Stimulated activated CD4-positive, alpha-beta T cell treated with anti-CD3 and anti-CD28 coated beads, Interleukin-15, amount 100 ng/mL, for 48 hours (primary cell): ENCODE results near the gene LONP2.
"Not testable (repeated sequence)": the region's sequence is repeated elsewhere in the genome, so short reads cannot be mapped to it uniquely, and the experiment has no call there.

Experiments
- DNase-seq, 2 donors: peaks; one replicate each; pipeline ENCODE4 v3.0.0-alpha.2; 2020; ENCODE audit warnings: low read depth in 2 of 2

LONP2 gene

GRCh38 chr16:48332978-48333377, 88.9 kb downstream of the LONP2 start:
- no peak for DNase-seq

- no peak for DNase-seq
Measured at GRCh38 chr16:48334325-48334724, 90.2 kb downstream of the LONP2 start.

DNA sequence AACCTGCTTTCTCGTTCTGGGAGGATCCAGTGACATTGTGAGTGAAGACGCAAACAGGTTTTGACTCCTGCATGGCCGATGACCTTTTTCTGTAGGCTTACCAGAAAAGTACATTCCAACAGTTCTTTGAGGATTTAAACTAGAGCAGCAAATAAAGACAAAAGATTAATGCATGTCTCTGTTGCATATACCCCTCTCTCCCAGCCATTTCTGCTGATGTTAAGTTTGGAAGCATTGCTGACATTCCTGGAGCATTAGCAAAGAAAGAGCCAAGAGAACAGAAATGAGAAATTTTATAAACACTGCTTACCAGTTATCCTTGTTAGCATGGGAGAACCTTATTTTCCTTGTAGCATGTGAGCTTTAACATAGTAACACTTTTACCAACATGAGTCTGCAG, 91.9 kb downstream of the LONP2 start:
- no peak for DNase-seq

GRCh38 chr16:48340054-48340453, 96.0 kb downstream of the LONP2 start:
- DNase-seq: no peak

- DNase-seq: no peak
Measured at GRCh38 chr16:48342591-48342990, 98.5 kb downstream of the LONP2 start.

GRCh38 chr16:48347191-48347865, 103.2 kb downstream of the LONP2 start:
- no peak for DNase-seq

DNA sequence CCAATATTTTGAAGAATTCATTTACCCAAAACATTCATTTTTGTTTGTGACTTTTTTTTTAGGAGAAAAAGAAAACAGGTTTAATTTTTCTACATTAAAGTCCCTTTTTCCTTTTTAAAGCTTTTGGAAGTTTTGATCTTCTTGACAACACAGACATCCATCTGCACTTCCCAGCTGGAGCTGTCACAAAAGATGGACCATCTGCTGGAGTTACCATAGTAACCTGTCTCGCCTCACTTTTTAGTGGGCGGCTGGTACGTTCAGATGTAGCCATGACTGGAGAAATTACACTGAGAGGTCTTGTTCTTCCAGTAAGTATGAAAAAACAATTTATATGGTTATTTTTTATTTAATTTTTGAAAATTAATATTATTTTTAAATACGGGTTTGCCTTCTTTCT, 103.9 kb downstream of the LONP2 start:
- DNase-seq: no peak

DNA sequence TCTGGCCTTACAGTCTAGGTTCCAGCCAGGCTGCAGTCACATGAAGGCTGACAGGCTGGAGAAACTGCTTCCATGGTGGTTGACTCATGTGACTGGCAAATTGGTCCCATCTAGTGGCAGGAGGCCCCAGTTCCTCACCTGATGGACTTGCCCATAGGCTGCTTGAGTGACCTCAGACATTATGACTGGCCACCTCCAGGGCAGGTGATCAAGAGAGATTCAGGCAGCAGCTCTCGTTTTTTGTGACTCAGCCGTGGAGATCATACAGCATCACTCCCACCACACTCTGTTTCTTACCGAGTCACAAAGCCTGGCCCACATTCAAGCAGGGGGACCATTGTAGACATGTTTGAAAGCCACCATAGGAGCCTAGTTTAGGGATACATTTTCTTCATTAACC, 106.6 kb downstream of the LONP2 start:
- DNase-seq: no peak

DNA sequence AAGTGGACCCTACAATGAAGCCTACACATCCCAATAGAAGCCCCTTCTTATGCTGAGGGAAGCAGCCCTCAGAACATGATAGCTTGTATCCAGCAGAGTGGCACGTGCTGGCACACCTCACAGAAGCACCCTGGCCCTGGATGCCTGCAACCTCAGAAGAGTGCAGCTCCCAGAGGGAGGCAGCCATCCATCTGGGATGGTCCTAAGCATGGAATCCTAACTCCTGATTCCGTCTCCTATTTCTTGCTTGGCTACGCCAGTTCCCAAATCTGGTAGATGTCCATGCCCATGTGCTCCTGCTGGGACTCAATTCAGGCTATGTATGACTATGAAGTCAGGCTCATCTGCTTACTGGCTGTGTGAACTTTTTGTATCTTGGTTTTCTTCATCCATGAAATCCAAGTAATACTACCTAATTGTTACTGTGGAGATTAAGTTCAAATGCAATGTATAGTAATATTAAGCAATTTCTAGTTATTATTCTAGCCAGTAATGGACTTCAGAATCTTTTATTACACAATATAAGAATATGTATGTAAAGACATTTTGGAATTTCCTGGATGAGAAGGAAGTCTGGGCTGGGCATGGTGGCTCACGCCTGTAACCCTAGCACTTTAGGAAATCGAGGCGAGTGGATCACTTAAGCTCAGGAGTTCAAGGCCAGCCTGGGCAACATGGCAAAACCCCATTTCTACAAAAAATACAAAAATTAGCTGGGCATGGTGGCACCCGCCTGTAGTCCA, 108.7 kb downstream of the LONP2 start:
- no peak for DNase-seq

GRCh38 chr16:48353565-48354163, 109.6 kb downstream of the LONP2 start:
- DNase-seq: peak; percentile 36 to 46

- not testable (repeated sequence) for DNase-seq
Measured at GRCh38 chr16:48354385-48354784, 110.3 kb downstream of the LONP2 start.

- DNase-seq: no peak
Measured at GRCh38 chr16:48354877-48355855, 111.1 kb downstream of the LONP2 start.

DNA sequence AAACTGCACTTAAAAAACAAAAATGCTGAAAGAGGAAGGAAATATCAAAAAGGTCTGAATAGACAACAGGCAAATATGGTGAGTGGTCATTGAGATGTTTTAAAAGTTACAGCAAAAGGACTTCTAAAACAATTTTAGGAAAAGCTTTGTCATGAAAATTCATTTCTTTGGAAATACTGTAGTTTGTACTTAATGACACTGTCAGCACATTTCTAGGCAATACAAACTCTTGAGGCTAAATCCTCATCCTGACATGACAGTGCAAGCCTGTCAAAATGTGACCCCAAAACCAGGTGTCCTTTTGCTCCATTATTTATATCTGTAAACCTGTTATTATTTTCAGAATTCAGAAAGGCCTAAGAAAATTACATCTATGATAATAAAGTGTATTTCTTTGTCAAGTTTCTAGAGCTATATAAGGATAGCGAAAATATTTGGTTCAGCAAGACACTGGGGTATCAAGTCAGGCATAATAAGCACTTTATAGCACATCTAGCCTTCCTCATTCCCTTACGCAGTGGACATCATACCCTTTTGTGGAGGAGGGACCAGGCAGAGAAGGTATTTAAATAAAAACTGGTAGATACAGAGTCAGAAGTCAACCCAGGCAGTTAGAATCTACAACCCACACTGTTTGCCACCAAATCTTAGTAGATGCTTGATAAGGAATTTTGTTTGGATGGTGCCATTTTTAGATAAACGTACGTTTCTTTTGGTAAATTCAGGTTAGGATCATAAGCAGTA, 112.7 kb downstream of the LONP2 start:
- no peak for DNase-seq

- no peak for DNase-seq
Measured at GRCh38 chr16:48358419-48358818, 114.3 kb downstream of the LONP2 start.

GRCh38 chr16:48359983-48360382, 115.9 kb downstream of the LONP2 start:
- no peak for DNase-seq

GRCh38 chr16:48361012-48361411, 116.9 kb downstream of the LONP2 start:
- no peak for DNase-seq

DNA sequence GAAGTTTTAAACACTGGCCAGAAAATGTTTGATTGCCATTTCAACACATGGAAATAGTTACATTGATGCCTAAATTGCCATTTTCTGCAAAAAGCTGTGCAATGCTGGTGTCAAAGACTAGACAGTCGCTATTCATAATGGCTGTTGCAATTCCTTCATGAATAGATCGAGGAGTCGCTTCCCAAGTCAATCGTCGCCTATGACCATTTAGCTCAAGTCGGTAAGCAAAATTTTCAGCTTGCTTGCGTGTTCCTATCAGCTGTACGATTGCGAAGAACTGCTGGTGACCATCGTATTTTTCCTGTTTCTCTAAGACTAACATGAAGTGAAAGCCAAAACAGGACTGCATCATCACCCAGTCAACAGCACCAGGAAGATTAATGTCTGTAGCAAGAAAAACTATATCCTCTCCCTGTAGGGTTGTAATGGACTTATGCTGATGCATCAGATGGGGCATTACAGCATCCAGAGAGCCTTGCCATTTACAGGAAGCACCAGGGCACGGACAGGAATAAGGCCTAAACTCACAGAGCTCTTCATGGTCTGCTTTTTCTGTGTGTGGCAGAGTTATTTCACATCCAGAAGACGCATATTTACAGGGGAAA, 117.5 kb downstream of the LONP2 start:
- DNase-seq: no peak

- DNase-seq: no peak
Measured at GRCh38 chr16:48365025-48365600, 121.0 kb downstream of the LONP2 start.

DNA sequence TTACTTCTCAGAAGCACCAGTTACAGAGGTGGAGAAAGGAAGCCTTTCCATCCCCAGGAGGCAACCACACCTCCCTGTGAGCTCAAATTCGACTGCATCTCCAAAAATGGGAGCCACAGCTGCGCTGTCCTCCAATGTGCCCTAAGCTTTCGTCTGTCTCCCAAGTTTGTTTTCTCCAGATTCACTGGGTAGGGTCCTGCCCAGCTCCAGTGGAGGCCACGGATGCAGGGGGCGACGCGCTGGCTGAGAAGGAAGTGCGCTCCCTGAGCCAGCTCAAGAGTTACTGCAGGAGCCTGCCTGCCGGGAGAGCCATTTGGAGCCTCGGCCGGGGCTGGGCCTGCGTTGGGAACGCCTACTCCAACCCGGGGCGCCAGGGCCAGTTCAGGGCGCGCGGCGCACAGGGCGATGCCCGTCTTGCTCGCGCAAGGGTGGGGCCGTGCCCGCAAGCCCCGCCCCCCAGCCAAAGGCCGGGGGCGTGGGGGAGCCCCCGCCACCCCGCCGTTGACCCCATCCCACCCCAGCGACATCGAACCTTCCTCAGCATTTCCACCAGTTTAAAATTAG, 121.6 kb downstream of the LONP2 start:
- peak; percentile 69 to 82 for DNase-seq
